Measurements from ENCODE around the gene SEC31B. TPM values are rescaled to one million over a fixed set of nuclear protein-coding genes. Genes with fewer than 3 reads are reported as not detected.
A peak's percentile ranks its signal among the peaks of the same experiment; 100 is the strongest.

The SEC31B gene
- total RNA-seq: 16.0 TPM

GRCh38 chr10:100519311-100520051 lies at the start of gene SEC31B:
SEC31B (minus strand) TSS chr10:100519861; CDS start chr10:100516952, 2,909 bp downstream.
- DNase-seq (ENCODE audit: low spot score): no peak

- DNase-seq (ENCODE audit: low spot score): no peak
Observed at GRCh38 chr10:100568912-100569311, 49.3 kb upstream of the SEC31B start.

- no peak for DNase-seq (ENCODE audit: low spot score)
Observed at GRCh38 chr10:100567826-100568225, 48.2 kb upstream of the SEC31B start.

- DNase-seq (ENCODE audit: low spot score): no peak
Observed at GRCh38 chr10:100567249-100567648, 47.6 kb upstream of the SEC31B start.

- DNase-seq (ENCODE audit: low spot score): no peak
Observed at GRCh38 chr10:100566561-100566960, 46.9 kb upstream of the SEC31B start.

- DNase-seq (ENCODE audit: low spot score): no peak
Observed at GRCh38 chr10:100565206-100565985, 45.7 kb upstream of the SEC31B start.

- peak; percentile 75 for DNase-seq (ENCODE audit: low spot score)
Observed at GRCh38 chr10:100562008-100562672, 42.5 kb upstream of the SEC31B start.

GRCh38 chr10:100561005-100561404 lies 41.3 kb upstream of the SEC31B start:
- DNase-seq (ENCODE audit: low spot score): no peak

- no peak for DNase-seq (ENCODE audit: low spot score)
Observed at GRCh38 chr10:100560248-100560647, 40.6 kb upstream of the SEC31B start.

- no peak for DNase-seq (ENCODE audit: low spot score)
Observed at GRCh38 chr10:100554902-100555301, 35.2 kb upstream of the SEC31B start.

- no peak for DNase-seq (ENCODE audit: low spot score)
Observed at GRCh38 chr10:100553929-100554328, 34.3 kb upstream of the SEC31B start.

GRCh38 chr10:100551738-100552137 lies 32.1 kb upstream of the SEC31B start:
- no peak for DNase-seq (ENCODE audit: low spot score)

GRCh38 chr10:100551196-100551595 lies 31.5 kb upstream of the SEC31B start:
- DNase-seq (ENCODE audit: low spot score): no peak

- no peak for DNase-seq (ENCODE audit: low spot score)
Observed at GRCh38 chr10:100544950-100545349, 25.3 kb upstream of the SEC31B start.

- no peak for DNase-seq (ENCODE audit: low spot score)
Observed at GRCh38 chr10:100537475-100537874, 17.8 kb upstream of the SEC31B start.

GRCh38 chr10:100535715-100536353 lies 16.2 kb upstream of the SEC31B start, which contains the start of gene HIF1AN:
HIF1AN (plus strand) TSS chr10:100535943; CDS start chr10:100535959, 16 bp downstream.
- peak; percentile 90 for DNase-seq (ENCODE audit: low spot score)

- no peak for DNase-seq (ENCODE audit: low spot score)
Observed at GRCh38 chr10:100535338-100535714, 15.7 kb upstream of the SEC31B start.

- no peak for DNase-seq (ENCODE audit: low spot score)
Observed at GRCh38 chr10:100534726-100535125, 15.1 kb upstream of the SEC31B start.

GRCh38 chr10:100531761-100532160 lies 12.1 kb upstream of the SEC31B start:
- DNase-seq (ENCODE audit: low spot score): no peak

GRCh38 chr10:100529475-100530298 lies 10.0 kb upstream of the SEC31B start, which contains the start of gene NDUFB8:
NDUFB8 (minus strand) TSS chr10:100529871; CDS start chr10:100529851, 20 bp downstream.
- peak; percentile 93 for DNase-seq (ENCODE audit: low spot score)

- no peak for DNase-seq (ENCODE audit: low spot score)
Observed at GRCh38 chr10:100528921-100529474, 9.3 kb upstream of the SEC31B start.
